H1 (cell line): ENCODE measurements around the gene TXNRD2. TPM values are rescaled to one million over a fixed set of nuclear protein-coding genes. Genes with fewer than 3 reads are reported as not detected.

Experiments
- CTCF ChIA-PET: fragments of 300-600 bp; sonication (Branson Sonifier 250); formaldehyde crosslinking; loops from one replicate; lab custom pipeline; 2021; ENCODE audit not compliant: partially characterized antibody; lab: Charles Lee
- POLR2A ChIA-PET: fragments of 300-600 bp; sonication (Branson Sonifier 250); formaldehyde crosslinking; loops from one replicate; lab custom pipeline; 2021; ENCODE audit warnings: inconsistent platforms; ENCODE audit not compliant: partially characterized antibody; lab: Charles Lee
- DNase-seq, 2 experiments: peaks; one replicate each; pipeline versions ENCODE4 v3.0.0 to v3.0.0-alpha.2; 2010 to 2022; ENCODE audit warnings: low spot score in 2 of 2, low read depth in 1 of 2, mixed read lengths in 1 of 2
- FAIRE-seq: peaks from 2 replicates; lab custom pipeline; 2011; peaks lifted over from hg19 to GRCh38; lab: Jason Lieb, UNC
- H2AFZ ChIP-seq: 2 replicates; pipeline ENCODE4 v1.8.1; 2012; ENCODE audit warnings: low read length, inconsistent platforms
- H2AK5ac ChIP-seq: 2 replicates; pipeline ENCODE4 v1.6.1; 2013; ENCODE audit warnings: low read depth, low read length
- H2BK120ac ChIP-seq: replicated peaks from 2 replicates; pipeline ENCODE3; 2013; ENCODE audit warnings: low read depth, low read length, inconsistent platforms
- H2BK12ac ChIP-seq: 2 replicates; pipeline ENCODE4 v1.6.1; 2013; ENCODE audit warnings: low read depth, low read length
- H2BK15ac ChIP-seq: 2 replicates; pipeline ENCODE4 v1.6.1; 2013; ENCODE audit warnings: low read length
- H2BK20ac ChIP-seq: 2 replicates; pipeline ENCODE4 v1.6.1; 2013; ENCODE audit warnings: low read length
- H2BK5ac ChIP-seq: 2 replicates; pipeline ENCODE4 v1.6.1; 2013; ENCODE audit warnings: low read depth, low read length
- H3K14ac ChIP-seq: 2 replicates; pipeline ENCODE4 v1.6.1; 2013; ENCODE audit warnings: inconsistent platforms; ENCODE audit not compliant: insufficient read length
- H3K18ac ChIP-seq: 2 replicates; pipeline ENCODE4 v1.6.1; 2013; ENCODE audit warnings: low read length; ENCODE audit errors: extremely low read depth
- H3K23ac ChIP-seq: 2 replicates; pipeline ENCODE4 v1.6.1; 2013; ENCODE audit warnings: inconsistent platforms; ENCODE audit not compliant: insufficient read length
- H3K23me2 ChIP-seq: 2 replicates; pipeline ENCODE4 v1.6.1; 2013; ENCODE audit warnings: low read depth, low read length
- H3K27ac ChIP-seq: 2 replicates; pipeline ENCODE4 v1.6.1; 2011; ENCODE audit warnings: low read depth, low read length, inconsistent platforms
- H3K27me3 ChIP-seq, 4 experiments: replicated peaks in 1 of 4; 1 replicate in 1 of 4; 2 replicates in 3 of 4; pipeline versions ENCODE4 v1.6.1 to v1.8.1; 2011 to 2013; ENCODE audit warnings: low read length in 3 of 4, mild to moderate bottlenecking in 3 of 4, inconsistent platforms in 2 of 4, mixed read lengths in 2 of 4, moderate library complexity in 1 of 4; ENCODE audit not compliant: control insufficient read depth in 3 of 4, insufficient read depth in 3 of 4; ENCODE audit errors: extremely low read depth in 1 of 4
- H3K36me3 ChIP-seq, 4 experiments: 2 replicates each; pipeline versions ENCODE4 v1.6.1 to v1.8.1; 2011 to 2013; ENCODE audit warnings: mild to moderate bottlenecking in 4 of 4, low read length in 3 of 4, moderate library complexity in 2 of 4, control low read depth in 1 of 4, inconsistent platforms in 1 of 4; ENCODE audit not compliant: insufficient read depth in 4 of 4, control insufficient read depth in 2 of 4
- H3K4ac ChIP-seq: replicated peaks from 2 replicates; pipeline ENCODE3; 2013; ENCODE audit warnings: low read length, low read depth, mixed read lengths, inconsistent platforms; ENCODE audit not compliant: insufficient read length
- H3K4me1 ChIP-seq, 4 experiments: replicated peaks in 1 of 4; 1 replicate in 1 of 4; 2 replicates in 3 of 4; pipeline versions ENCODE4 v1.6.1 to v1.8.1; 2011 to 2013; ENCODE audit warnings: low read length in 3 of 4, inconsistent platforms in 2 of 4, mixed read lengths in 1 of 4; ENCODE audit not compliant: insufficient read depth in 4 of 4, control insufficient read depth in 3 of 4
- H3K4me2 ChIP-seq, 2 experiments: 2 replicates each; pipeline versions ENCODE4 v1.6.1 to v1.8.1; 2011 to 2013; ENCODE audit warnings: low read depth in 2 of 2, low read length in 2 of 2, control low read depth in 1 of 2, inconsistent platforms in 1 of 2, mild to moderate bottlenecking in 1 of 2; ENCODE audit not compliant: insufficient read depth in 1 of 2
- H3K4me3 ChIP-seq, 4 experiments: fragments of 200-600, 300-600 bp in 1 of 4; sonication (generic), shearing (Covaris generic), sonication (Bioruptor Twin) in 1 of 4; 2 replicates each; pipeline versions ENCODE4 v1.5.1 to v1.8.1; 2011 to 2016; ENCODE audit warnings: low read length in 4 of 4, low read depth in 3 of 4, control low read depth in 2 of 4, inconsistent platforms in 2 of 4, mild to moderate bottlenecking in 2 of 4, mixed read lengths in 1 of 4, moderate library complexity in 1 of 4; ENCODE audit not compliant: insufficient read depth in 2 of 4; ENCODE audit errors: extremely low read depth in 1 of 4
- H3K56ac ChIP-seq: replicated peaks from 2 replicates; pipeline ENCODE3; 2013; ENCODE audit warnings: low read depth, mild to moderate bottlenecking, mixed read lengths, low read length, inconsistent platforms; ENCODE audit not compliant: insufficient read length
- H3K79me1 ChIP-seq: 2 replicates; pipeline ENCODE4 v1.6.1; 2013; ENCODE audit warnings: low read depth, low read length, control low read depth
- H3K79me2 ChIP-seq, 2 experiments: 2 replicates each; pipeline versions ENCODE4 v1.6.1 to v1.8.1; 2012 to 2013; ENCODE audit warnings: low read length in 2 of 2, mild to moderate bottlenecking in 2 of 2, inconsistent platforms in 1 of 2; ENCODE audit not compliant: insufficient read depth in 2 of 2, control insufficient read depth in 1 of 2
- H3K9ac ChIP-seq, 4 experiments: replicated peaks in 1 of 4; 1 replicate in 1 of 4; 2 replicates in 3 of 4; pipeline versions ENCODE4 v1.6.1 to v1.8.1; 2011 to 2013; ENCODE audit warnings: low read depth in 3 of 4, low read length in 3 of 4, control low read depth in 2 of 4, mild to moderate bottlenecking in 2 of 4, moderate library complexity in 2 of 4, inconsistent platforms in 1 of 4; ENCODE audit errors: extremely low read depth in 1 of 4
- H3K9me3 ChIP-seq, 2 experiments: 2 replicates each; pipeline versions ENCODE4 v1.6.1 to v1.8.1; 2012 to 2013; ENCODE audit warnings: mild to moderate bottlenecking in 2 of 2, moderate library complexity in 2 of 2, control low read depth in 1 of 2, inconsistent platforms in 1 of 2, low read depth in 1 of 2, low read length in 1 of 2, mixed read lengths in 1 of 2; ENCODE audit not compliant: insufficient read depth in 2 of 2
- H4K20me1 ChIP-seq, 2 experiments: replicated peaks in 1 of 2; 2 replicates each; pipeline versions ENCODE3 to v1.8.1; 2011 to 2013; ENCODE audit warnings: inconsistent platforms in 2 of 2, low read length in 2 of 2, mild to moderate bottlenecking in 1 of 2; ENCODE audit not compliant: insufficient read depth in 2 of 2, control insufficient read depth in 1 of 2
- H4K5ac ChIP-seq: 2 replicates; pipeline ENCODE4 v1.6.1; 2013; ENCODE audit warnings: low read length, low read depth, mixed read lengths, inconsistent platforms; ENCODE audit not compliant: insufficient read length
- H4K8ac ChIP-seq: 2 replicates; pipeline ENCODE4 v1.8.0; 2013; ENCODE audit warnings: mild to moderate bottlenecking, moderate library complexity, low read length, inconsistent platforms; ENCODE audit not compliant: insufficient read depth; ENCODE audit errors: extremely low read depth
- H4K91ac ChIP-seq: replicated peaks from 2 replicates; pipeline ENCODE3; 2013; ENCODE audit warnings: low read length, mixed read lengths, inconsistent platforms; ENCODE audit not compliant: insufficient read length
- ATF2 ChIP-seq: IDR thresholded peaks from 2 replicates; pipeline ENCODE4 v1.6.1; 2012; ENCODE audit warnings: low read length, inconsistent platforms
- KDM4A ChIP-seq: IDR thresholded peaks from one replicate; pipeline ENCODE4 v1.7.1; 2012; ENCODE audit warnings: low read depth, mild to moderate bottlenecking, moderate library complexity, low read length, inconsistent platforms; ENCODE audit not compliant: severe bottlenecking
- MAX ChIP-seq: IDR thresholded peaks from 2 replicates; pipeline ENCODE4 v1.6.1; 2012; ENCODE audit warnings: inconsistent platforms
- SP1 ChIP-seq: IDR thresholded peaks from 2 replicates; pipeline ENCODE4 v1.6.1; 2011; ENCODE audit warnings: low read depth, low read length
- SP4 ChIP-seq: IDR thresholded peaks from 2 replicates; pipeline ENCODE4 v1.6.1; 2012; ENCODE audit warnings: low read length, inconsistent platforms
- WGBS, 2 experiments: shearing (Covaris generic) in 1 of 2; methylation state at CpG; one replicate each; pipeline versions ENCODE4 v1.1.6 to v1.1.7; 2013 to 2015; ENCODE audit warnings: low lambda C conversion rate in 2 of 2, mixed read lengths in 2 of 2, inconsistent platforms in 1 of 2, low coverage in 1 of 2, missing lambda C conversion rate in 1 of 2; ENCODE audit not compliant: insufficient replicate concordance in 2 of 2, insufficient coverage in 1 of 2, insufficient read length in 1 of 2; ENCODE audit errors: extremely low coverage in 1 of 2, missing lambda C conversion rate in 1 of 2; 5-methylcytosine and 5-hydroxymethylcytosine counted together
- polyA plus RNA-seq, 7 experiments: library from polyadenylated mRNA; depleted of rRNA in 3 of 7; stranded (reverse) in 5 of 7; unstranded in 2 of 7; fragments of >200 nt in 5 of 7; fragments of 200-250 nt in 2 of 7; gene quantifications; 1 replicate in 5 of 7; 2 replicates in 1 of 7; 4 replicates in 1 of 7; pipeline versions ENCODE4 v1.2.1 to v1.2.3, GENCODE V29; 2011 to 2013; ENCODE audit warnings: missing spikeins in 2 of 7, mixed read lengths in 2 of 7
- total RNA-seq: library from RNA; stranded (reverse); fragmentation: NEBNext Ultra II Directional; extraction: Animal tissue kit (Norgen Biotek cat#: 25700); gene quantifications from 2 replicates; pipeline ENCODE4 v1.2.1, GENCODE V29; 2021

The TXNRD2 gene
- total and polyA plus RNA-seq, 2 of the 8 experiments (the other 6 are each of a cell fraction or from before 2014, with no cell fraction given), result 14.8 to 21.9 TPM

GRCh38 chr22:19964701-19965386, 23.2 kb upstream of the TXNRD2 start:
- 85% methylated on average over 15 of the region's 15 CpGs; no CpG with 5 or more reads in 1 of the 2 experiments for WGBS, 2 experiments
- Histone ChIP-seq H3K9ac (no peak overlapping the region; a peak in 1 of 7 replicates), H3K27ac (no peak overlapping the region), H3K4me2 (no peak overlapping the region), H2BK120ac (no peak overlapping the region), H3K4me1 (peaks cover 0 to 15% (median 13%) of the 10 kb centered on the region in 4 experiments; a peak in 6 of 7 replicates)
- DNase-seq, result no peak
- TF ChIP-seq SP1, result no peak
- no peak for TF ChIP-seq MAX
- no peak for TF ChIP-seq ATF2
- no peak for TF ChIP-seq KDM4A
- no peak for TF ChIP-seq SP4
- TF ChIP-seq, all 59 proteins: peak for 0
- Histone ChIP-seq H4K5ac (no peak overlapping the region), H3K23me2 (no peaks in the 10 kb centered on the region), H3K9me3 (no peaks in the 10 kb centered on the region), H3K79me2 (no peaks in the 10 kb centered on the region), H3K56ac (no peak overlapping the region), H2BK20ac (no peak overlapping the region), H4K8ac (no peak overlapping the region), H2AK5ac (no peak overlapping the region), H4K91ac (no peak overlapping the region), H2BK12ac (0 out of 2 replicates have a peak overlapping the region, but pooled peaks have one; percentile 9), H3K36me3 (peaks cover 0 to 2% (median 0%) of the 10 kb centered on the region in 4 experiments; a peak in 2 of 8 replicates), H3K23ac (no peak overlapping the region), H2BK15ac (no peak overlapping the region), H3K18ac (no peak overlapping the region; the same call in 1 of the 2 replicates), H3K27me3 (no peaks in the 10 kb centered on the region), H3K4me3 (no peak overlapping the region), H2BK5ac (no peak overlapping the region), H3K4ac (no peak overlapping the region), H2AFZ (no peak overlapping the region), H3K14ac (no peak overlapping the region), H3K79me1 (no peaks in the 10 kb centered on the region), H4K20me1 (peaks cover 0 to 2% of the 10 kb centered on the region in 2 experiments)
- no peak for FAIRE-seq
- ChIA-PET CTCF (interaction anchor here (0.6 to 16.2 kb wide), 11 partner anchors 7 to 97 kb away, joined by 3 to 369 read pairs (median 5); no protein-coding TSS in a partner anchor), POLR2A (interaction anchor here (2.6 kb wide), 1 partner anchor 22 kb away, joined by 9 read pairs; no protein-coding TSS in a partner anchor)
